SU-DHL-6 (cell line): Measurements from ENCODE around the gene HSPA12A.

Source experiments
- CTCF ChIP-seq: fragments of 200-600 bp; sonication (generic); IDR thresholded peaks from one replicate; pipeline ENCODE4 v1.5.1; 2017; ENCODE audit warnings: antibody characterized with exemption, mild to moderate bottlenecking, low read length, moderate library complexity; ENCODE audit not compliant: insufficient read depth, poor library complexity, severe bottlenecking
- EZH2phosphoT487 ChIP-seq: fragments of 200-600 bp; sonication (generic), shearing (Covaris generic); conservative IDR thresholded peaks from 2 replicates; pipeline ENCODE4 v1.6.1; 2018; ENCODE audit warnings: mild to moderate bottlenecking, antibody characterized with exemption, low read length, moderate library complexity, mixed read lengths

- TF ChIP-seq CTCF (no peak), EZH2phosphoT487 (no peak)
Observed at GRCh38 chr10:116747325-116747724, 5.0 kb upstream of the HSPA12A start.
